IMR-90 (cell line): ENCODE results near the gene GOLT1B. TPM values are rescaled to one million over a fixed set of nuclear protein-coding genes. Genes with fewer than 3 reads are reported as not detected.

Source experiments
- ATAC-seq: fragments of 200-7000 bp; cut with Tn5 transposase; 2 replicates; pipeline ENCODE4 v1.9.1; 2020; ENCODE audit warnings: low read depth, mild to moderate bottlenecking, moderate library complexity
- BruUV-seq: library from RNA; stranded (reverse); fragments of 400-500 nt; replicated peaks from 2 replicates; lab custom pipeline; 2021; lab: Mats Ljungman, UMichigan
- CTCF ChIA-PET: fragments of 300-600 bp; formaldehyde crosslinking; extraction: SDS; loops from one replicate; lab custom pipeline; 2021; ENCODE audit warnings: antibody characterized with exemption; lab: Yijun Ruan, JAX
- POLR2A ChIA-PET: fragments of 300-600 bp; sonication (Branson Sonifier 250); formaldehyde crosslinking; loops from one replicate; lab custom pipeline; 2022; ENCODE audit warnings: antibody characterized with exemption; ENCODE audit not compliant: unreplicated experiment; lab: Charles Lee
- DNase-seq: peaks from one replicate; pipeline ENCODE4 v3.0.0; 2013
- H2AFZ ChIP-seq: replicated peaks from 2 replicates; pipeline ENCODE3; 2013; ENCODE audit warnings: low read length, mild to moderate bottlenecking; ENCODE audit not compliant: poor library complexity
- H2AK5ac ChIP-seq: 2 replicates; pipeline ENCODE4 v1.6.1; 2013; ENCODE audit warnings: low read depth, low read length, inconsistent platforms
- H2AK9ac ChIP-seq: replicated peaks from 2 replicates; pipeline ENCODE3; 2013; ENCODE audit warnings: mild to moderate bottlenecking, low read depth, low read length, moderate library complexity; ENCODE audit not compliant: poor library complexity
- H2BK120ac ChIP-seq: 2 replicates; pipeline ENCODE4 v1.6.1; 2013; ENCODE audit warnings: low read depth, low read length, inconsistent platforms
- H2BK15ac ChIP-seq: 3 replicates; pipeline ENCODE4 v1.6.1; 2013; ENCODE audit warnings: low read depth, low read length, inconsistent platforms
- H2BK20ac ChIP-seq: 2 replicates; pipeline ENCODE4 v1.6.1; 2013; ENCODE audit warnings: low read depth, mild to moderate bottlenecking, inconsistent platforms, low read length, moderate library complexity
- H2BK5ac ChIP-seq: 2 replicates; pipeline ENCODE4 v1.6.1; 2013; ENCODE audit warnings: mild to moderate bottlenecking, low read depth, low read length, inconsistent platforms; ENCODE audit not compliant: poor library complexity, severe bottlenecking
- H3K14ac ChIP-seq: replicated peaks from 2 replicates; pipeline ENCODE4 v1.6.1; 2013; ENCODE audit warnings: low read depth, low read length, inconsistent platforms
- H3K18ac ChIP-seq: 2 replicates; pipeline ENCODE4 v1.6.1; 2013; ENCODE audit warnings: low read depth, low read length, control low read depth
- H3K23ac ChIP-seq: 2 replicates; pipeline ENCODE4 v1.6.1; 2013; ENCODE audit warnings: low read depth, low read length, inconsistent platforms
- H3K27ac ChIP-seq: 2 replicates; pipeline ENCODE4 v1.5.1; 2013; ENCODE audit warnings: mild to moderate bottlenecking, control low read depth, low read length; ENCODE audit not compliant: insufficient read depth
- H3K27me3 ChIP-seq: 2 replicates; pipeline ENCODE4 v1.6.1; 2013; ENCODE audit warnings: low read length; ENCODE audit not compliant: control insufficient read depth, insufficient read depth
- H3K36me3 ChIP-seq: 2 replicates; pipeline ENCODE4 v1.6.1; 2013; ENCODE audit warnings: low read length, mixed read lengths; ENCODE audit not compliant: control insufficient read depth, insufficient read depth
- H3K4ac ChIP-seq: 2 replicates; pipeline ENCODE4 v1.6.1; 2013; ENCODE audit warnings: low read depth, low read length, inconsistent platforms
- H3K4me1 ChIP-seq: 2 replicates; pipeline ENCODE4 v1.6.1; 2013; ENCODE audit warnings: low read length, mixed read lengths; ENCODE audit not compliant: control insufficient read depth, insufficient read depth
- H3K4me2 ChIP-seq: 2 replicates; pipeline ENCODE4 v1.6.1; 2013; ENCODE audit warnings: low read depth, mild to moderate bottlenecking, control low read depth, low read length, moderate library complexity
- H3K4me3 ChIP-seq: 2 replicates; pipeline ENCODE4 v1.5.1; 2013; ENCODE audit warnings: low read depth, mild to moderate bottlenecking, control low read depth, low read length, moderate library complexity; ENCODE audit not compliant: insufficient read depth
- H3K56ac ChIP-seq: 2 replicates; pipeline ENCODE4 v1.6.1; 2013; ENCODE audit warnings: low read length, inconsistent platforms; ENCODE audit not compliant: insufficient read depth; ENCODE audit errors: extremely low read depth
- H3K79me1 ChIP-seq, 2 experiments: 2 replicates each; pipeline ENCODE4 v1.6.1; 2013; ENCODE audit warnings: low read length in 2 of 2, inconsistent platforms in 1 of 2, low read depth in 1 of 2
- H3K9ac ChIP-seq: 2 replicates; pipeline ENCODE4 v1.6.1; 2013; ENCODE audit warnings: low read depth, low read length, control low read depth
- H3K9me1 ChIP-seq: 2 replicates; pipeline ENCODE4 v1.6.1; 2013; ENCODE audit warnings: low read length, inconsistent platforms; ENCODE audit not compliant: insufficient read depth
- H3K9me3 ChIP-seq: 2 replicates; pipeline ENCODE4 v1.6.1; 2013; ENCODE audit warnings: low read length; ENCODE audit not compliant: control insufficient read depth, insufficient read depth
- H4K20me1 ChIP-seq: 2 replicates; pipeline ENCODE4 v1.6.1; 2013; ENCODE audit warnings: low read length, inconsistent platforms; ENCODE audit not compliant: insufficient read depth
- H4K5ac ChIP-seq: 2 replicates; pipeline ENCODE4 v1.6.1; 2013; ENCODE audit warnings: mild to moderate bottlenecking, low read depth, low read length, control low read depth
- H4K8ac ChIP-seq, 2 experiments: 2 replicates each; pipeline ENCODE4 v1.6.1; 2013; ENCODE audit warnings: low read depth in 2 of 2, low read length in 2 of 2, control low read depth in 1 of 2, inconsistent platforms in 1 of 2
- H4K91ac ChIP-seq: 2 replicates; pipeline ENCODE4 v1.6.1; 2013; ENCODE audit warnings: low read depth, low read length, inconsistent platforms; ENCODE audit not compliant: insufficient read depth
- CEBPB ChIP-seq: IDR thresholded peaks from 2 replicates; pipeline ENCODE4 v1.6.1; 2012; ENCODE audit warnings: low read depth, low read length, improper control_type of control experiment
- CHD1 ChIP-seq: IDR thresholded peaks from 2 replicates; pipeline ENCODE4 v1.6.1; 2012; ENCODE audit warnings: low read depth, low read length, improper control_type of control experiment
- MAZ ChIP-seq: IDR thresholded peaks from 2 replicates; pipeline ENCODE4 v1.6.1; 2012; ENCODE audit warnings: low read depth, mild to moderate bottlenecking, low read length, improper control_type of control experiment, moderate library complexity, borderline replicate concordance
- NFE2L2 ChIP-seq: fragments of 150-350 bp; IDR thresholded peaks from 2 replicates; pipeline ENCODE4 v1.6.1; 2016; ENCODE audit warnings: low read depth, mild to moderate bottlenecking, low read length
- SMC3 ChIP-seq: fragments of 150-350 bp; IDR thresholded peaks from 2 replicates; pipeline ENCODE4 v1.6.1; 2016; ENCODE audit warnings: low read depth, mild to moderate bottlenecking, antibody characterized with exemption, low read length, moderate library complexity
- WGBS, 2 experiments: methylation state at CpG; one replicate each; pipeline versions ENCODE4 v1.1.5 to v1.1.7; 2013; ENCODE audit warnings: missing lambda C conversion rate in 2 of 2; ENCODE audit not compliant: insufficient read length in 1 of 2; ENCODE audit errors: extremely low coverage in 2 of 2; 5-methylcytosine and 5-hydroxymethylcytosine counted together
- dilution Hi-C: fragments of 300-500 bp; cut with HindIII; formaldehyde crosslinking; loops from one replicate; pipeline ENCODE4 v1.14.3; 2018; ENCODE audit warnings: low sequenced_read_pairs; ENCODE audit not compliant: unreplicated experiment
- in situ Hi-C: fragments of 300-500 bp; cut with MboI; formaldehyde crosslinking; loops from 3 replicates; pipeline ENCODE4 v1.14.3; 2019; ENCODE audit warnings: low sequenced_read_pairs, inconsistent platforms, mixed read lengths
- intact Hi-C: fragments of 100-400 bp; cut with micrococcal nuclease; formaldehyde crosslinking; loops from 2 replicates; pipeline ENCODE4 v1.10.0; 2022
- polyA plus RNA-seq, 3 experiments: library from polyadenylated mRNA; depleted of rRNA; stranded (reverse); fragments of >200 nt; gene quantifications; 2 replicates each; pipeline ENCODE4 v1.2.3, GENCODE V29; 2012; ENCODE audit warnings: low replicate concordance in 1 of 3
- total RNA-seq: library from RNA; depleted of rRNA; stranded (reverse); fragments of >200 nt; gene quantifications from 2 replicates; pipeline ENCODE4 v1.2.3, GENCODE V29; 2012
- TF ChIP-seq, protein P1 (sequence below): fragments of 150-350 bp; IDR thresholded peaks from 2 replicates; pipeline ENCODE4 v1.6.1; 2016; ENCODE audit warnings: low read depth, mild to moderate bottlenecking, low read length, moderate library complexity, borderline replicate concordance

Gene GOLT1B
- total and polyA plus RNA-seq, 2 of the 4 experiments (the other 2 are of a cell fraction), result 27.2 to 50.5 TPM

DNA sequence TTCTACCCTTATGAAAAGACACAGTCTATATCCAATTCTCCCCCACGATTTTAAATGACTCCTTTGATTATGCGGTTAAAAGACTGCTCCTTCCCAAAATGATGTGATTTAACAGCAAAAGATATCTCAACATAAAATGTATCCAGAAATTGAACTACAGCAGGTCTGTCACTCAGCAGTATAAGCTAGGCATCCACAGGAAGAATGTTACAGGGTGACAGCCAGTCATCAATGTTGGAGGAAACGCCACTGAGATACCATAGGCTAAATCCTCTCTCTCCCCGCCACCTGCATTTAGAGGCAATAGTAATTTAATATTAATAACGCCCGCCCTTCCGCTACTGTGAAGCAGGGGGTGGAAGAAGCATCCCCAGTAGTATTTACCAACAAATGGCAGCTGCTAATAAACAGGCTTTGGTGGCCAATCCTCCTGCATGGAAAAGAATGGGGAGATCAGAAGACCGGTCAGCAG, 767 bp upstream of the GOLT1B start:
- no peak overlapping the region for H2BK120ac ChIP-seq
- peak overlapping the region; percentile 79 to 88 for H4K8ac ChIP-seq
- ATAC-seq, result no peak
- ChIA-PET CTCF (no interaction called here), POLR2A (no interaction called here)
- peak overlapping the region; percentile 63 for H3K27ac ChIP-seq
- no peak for DNase-seq
- intact Hi-C loops, result loop anchor here (5.0 kb wide), 1 partner anchor 156 kb away; the partner anchor contains the start of gene LDHB
- in situ Hi-C loops, result loop anchor here (10.0 kb wide), 1 partner anchor 144 kb away; no protein-coding TSS in a partner anchor
- H4K91ac ChIP-seq, result peak overlapping the region; percentile 76
- peaks cover 4% of the 10 kb centered on the region; the same call in 1 of the 2 replicates for H3K9me1 ChIP-seq
- H3K4me3 ChIP-seq, result peak overlapping the region; percentile 60
- H2BK15ac ChIP-seq, result no peak overlapping the region
- TSS peak; percentile 61 for BruUV-seq
- peak overlapping the region; percentile 91 for H3K4me2 ChIP-seq
- peaks cover 13% of the 10 kb centered on the region; the same call in 1 of the 2 replicates for H4K20me1 ChIP-seq
- H3K9ac ChIP-seq, result peak overlapping the region; percentile 78
- H3K36me3 ChIP-seq, result peaks cover 12% of the 10 kb centered on the region
- peak overlapping the region; percentile 53 for H3K23ac ChIP-seq
- peak overlapping the region; percentile 97 for H2AFZ ChIP-seq
- peak overlapping the region; percentile 79 for H3K14ac ChIP-seq
- H4K5ac ChIP-seq, result peak overlapping the region; percentile 43; the same call in 1 of the 2 replicates
- peak overlapping the region; percentile 61 for H2BK5ac ChIP-seq
- no peaks in the 10 kb centered on the region for H3K9me3 ChIP-seq
- no peaks in the 10 kb centered on the region for H3K27me3 ChIP-seq
- H3K56ac ChIP-seq, result peak overlapping the region; percentile 82
- peak overlapping the region; percentile 47 for H2AK9ac ChIP-seq
- H3K4me1 ChIP-seq, result peaks cover 2% of the 10 kb centered on the region
- peak overlapping the region; percentile 63 for H2AK5ac ChIP-seq
- H3K79me1 ChIP-seq, result peaks cover 19 to 48% of the 10 kb centered on the region in 2 experiments
- WGBS, 2 experiments, result no CpG with 5 or more reads among the region's 8 CpGs
- TF ChIP-seq SMC3 (no peak), CHD1 (no peak), CEBPB (no peak), NFE2L2 (no peak), MAZ (no peak)
- TF ChIP-seq, protein P1, sequence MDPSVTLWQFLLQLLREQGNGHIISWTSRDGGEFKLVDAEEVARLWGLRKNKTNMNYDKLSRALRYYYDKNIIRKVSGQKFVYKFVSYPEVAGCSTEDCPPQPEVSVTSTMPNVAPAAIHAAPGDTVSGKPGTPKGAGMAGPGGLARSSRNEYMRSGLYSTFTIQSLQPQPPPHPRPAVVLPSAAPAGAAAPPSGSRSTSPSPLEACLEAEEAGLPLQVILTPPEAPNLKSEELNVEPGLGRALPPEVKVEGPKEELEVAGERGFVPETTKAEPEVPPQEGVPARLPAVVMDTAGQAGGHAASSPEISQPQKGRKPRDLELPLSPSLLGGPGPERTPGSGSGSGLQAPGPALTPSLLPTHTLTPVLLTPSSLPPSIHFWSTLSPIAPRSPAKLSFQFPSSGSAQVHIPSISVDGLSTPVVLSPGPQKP, result no peak
- dilution Hi-C loops, result no loop called here
- H2BK20ac ChIP-seq, result no peak overlapping the region
- no peak overlapping the region for H3K18ac ChIP-seq
- H3K4ac ChIP-seq, result peak overlapping the region; percentile 87
